ENCODE results near the gene SLC1A6.

Gene SLC1A6

GRCh38 chr19:14901675-14902260 is 77.9 kb downstream of the SLC1A6 start:
- Histone ChIP-seq H3K4me3 (ENCODE audit: low read length) (no peak overlapping the region), H3K9me3 (ENCODE audit: control insufficient read depth, low read depth, low read length) (peaks cover 34% of the 10 kb centered on the region), H3K4me1 (ENCODE audit: control insufficient read depth, low read depth, low read length) (no peaks in the 10 kb centered on the region), H3K27ac (ENCODE audit: low read length) (no peak overlapping the region), H3K36me3 (ENCODE audit: control insufficient read depth, low read depth, low read length) (no peaks in the 10 kb centered on the region), H3K27me3 (ENCODE audit: control insufficient read depth, insufficient read depth, low read length) (no peaks in the 10 kb centered on the region), H3K9ac (ENCODE audit: low read length) (no peak overlapping the region)

All from iPS-18a (cell line).